GM23338 (cell line): Measurements from ENCODE around the gene CD46. TPM values are rescaled to one million over a fixed set of nuclear protein-coding genes. Genes with fewer than 3 reads are reported as not detected.
A peak's percentile ranks its signal among the peaks of the same experiment; 100 is the strongest.

Source experiments
- ATAC-seq: fragments of 200-7000 bp; cut with Tn5 transposase; 3 replicates; pipeline ENCODE4 v1.9.1; 2020
- DNase-seq: peaks from one replicate; pipeline ENCODE4 v3.0.0-alpha.2; 2015; ENCODE audit warnings: low spot score
- H2AFZ ChIP-seq: fragments of 200-600 bp; sonication (generic); 2 replicates; pipeline ENCODE4 v1.8.0; 2016; ENCODE audit warnings: antibody characterized with exemption, mild to moderate bottlenecking, moderate library complexity
- H3F3A ChIP-seq: fragments of 200-600 bp; sonication (generic); replicated peaks from 2 replicates; pipeline ENCODE4 v1.8.0; 2017; ENCODE audit warnings: antibody characterized with exemption, mixed run types, low read depth
- H3K27ac ChIP-seq: fragments of 200-600 bp; sonication (generic); 2 replicates; pipeline ENCODE4 v1.6.1; 2016; ENCODE audit warnings: low read depth
- H3K27me3 ChIP-seq: fragments of 200-600 bp; sonication (generic); 2 replicates; pipeline ENCODE4 v1.8.0; 2016; ENCODE audit warnings: mild to moderate bottlenecking, mixed run types, moderate library complexity; ENCODE audit not compliant: insufficient read depth
- H3K36me3 ChIP-seq: fragments of 200-600 bp; sonication (generic); 2 replicates; pipeline ENCODE4 v1.8.0; 2016; ENCODE audit warnings: mild to moderate bottlenecking; ENCODE audit not compliant: insufficient read depth
- H3K4me1 ChIP-seq: fragments of 200-600 bp; sonication (generic); 2 replicates; pipeline ENCODE4 v1.8.0; 2016; ENCODE audit warnings: mild to moderate bottlenecking, moderate library complexity; ENCODE audit not compliant: insufficient read depth
- H3K4me2 ChIP-seq: fragments of 200-600 bp; sonication (generic); 2 replicates; pipeline ENCODE4 v1.7.1; 2017; ENCODE audit warnings: mixed run types
- H3K4me3 ChIP-seq: fragments of 200-600 bp; sonication (generic); 2 replicates; pipeline ENCODE4 v1.6.1; 2016; ENCODE audit warnings: mixed run types
- H3K79me2 ChIP-seq: fragments of 200-600 bp; sonication (generic); replicated peaks from 2 replicates; pipeline ENCODE4 v1.8.0; 2017; ENCODE audit warnings: mild to moderate bottlenecking; ENCODE audit not compliant: insufficient read depth
- H3K9me2 ChIP-seq: fragments of 200-600 bp; sonication (generic); 2 replicates; pipeline ENCODE4 v1.8.0; 2017; ENCODE audit not compliant: insufficient read depth
- H4K20me1 ChIP-seq: fragments of 200-600 bp; sonication (generic); replicated peaks from 2 replicates; pipeline ENCODE4 v1.8.0; 2017; ENCODE audit warnings: mild to moderate bottlenecking; ENCODE audit not compliant: insufficient read depth
- H3K27ac Mint-ChIP-seq: 2 replicates; pipeline ENCODE4 v1.8.0; 2020; ENCODE audit warnings: inconsistent platforms, mild to moderate bottlenecking, moderate library complexity, mixed read lengths
- H3K27me3 Mint-ChIP-seq: 3 replicates; pipeline ENCODE4 v1.8.0; 2022; ENCODE audit warnings: low read depth, mild to moderate bottlenecking, moderate library complexity, mixed read lengths, inconsistent platforms; ENCODE audit not compliant: insufficient read depth, poor library complexity
- H3K36me3 Mint-ChIP-seq: 3 replicates; pipeline ENCODE4 v1.8.0; 2021; ENCODE audit warnings: low read depth, mild to moderate bottlenecking, inconsistent platforms, moderate library complexity, mixed read lengths
- H3K4me1 Mint-ChIP-seq: 3 replicates; pipeline ENCODE4 v1.8.0; 2020; ENCODE audit warnings: mild to moderate bottlenecking, inconsistent platforms, mixed read lengths
- H3K4me3 Mint-ChIP-seq: 3 replicates; pipeline ENCODE4 v1.8.0; 2021; ENCODE audit warnings: moderate library complexity, mild to moderate bottlenecking, inconsistent platforms, mixed read lengths
- H3K9me3 Mint-ChIP-seq: 3 replicates; pipeline ENCODE4 v1.8.0; 2020; ENCODE audit warnings: moderate library complexity, mild to moderate bottlenecking, inconsistent platforms, mixed read lengths
- CREB1 ChIP-seq: fragments of 250-450 bp; sonication (Bioruptor Pico); IDR thresholded peaks from 2 replicates; pipeline ENCODE4 v1.5.0; 2020; ENCODE audit warnings: low read depth, mild to moderate bottlenecking, moderate library complexity
- ETS1 ChIP-seq: IDR thresholded peaks from 2 replicates; pipeline ENCODE4 v1.6.1; 2016; ENCODE audit warnings: antibody characterized with exemption
- EZH2 ChIP-seq: fragments of 200-600 bp; sonication (generic); IDR thresholded peaks from one replicate; pipeline ENCODE4 v1.8.0; 2017; ENCODE audit warnings: antibody characterized with exemption, mild to moderate bottlenecking, low read depth; ENCODE audit not compliant: unreplicated experiment
- EZH2phosphoT487 ChIP-seq: fragments of 200-600 bp; sonication (generic); IDR thresholded peaks from one replicate; pipeline ENCODE4 v1.8.1; 2018; ENCODE audit warnings: antibody characterized with exemption; ENCODE audit not compliant: unreplicated experiment
- JUNB ChIP-seq: IDR thresholded peaks from one replicate; pipeline ENCODE4 v1.6.1; 2016; ENCODE audit warnings: antibody characterized with exemption; ENCODE audit not compliant: unreplicated experiment
- NANOG ChIP-seq: IDR thresholded peaks from 2 replicates; pipeline ENCODE4 v1.6.1; 2016; ENCODE audit warnings: antibody characterized with exemption, borderline replicate concordance
- POLR2AphosphoS5 ChIP-seq: IDR thresholded peaks from 2 replicates; pipeline ENCODE4 v1.6.1; 2016; ENCODE audit warnings: antibody characterized with exemption, low read depth
- REST ChIP-seq: IDR thresholded peaks from one replicate; pipeline ENCODE4 v1.6.1; 2018; ENCODE audit warnings: antibody characterized with exemption; ENCODE audit not compliant: unreplicated experiment
- STAT1 ChIP-seq: IDR thresholded peaks from one replicate; pipeline ENCODE4 v1.6.1; 2016; ENCODE audit warnings: antibody characterized with exemption; ENCODE audit not compliant: unreplicated experiment
- ZNF114 ChIP-seq: fragments of 250-450 bp; sonication (Bioruptor Pico); IDR thresholded peaks from 2 replicates; pipeline ENCODE4 v1.5.0; 2020; ENCODE audit warnings: mild to moderate bottlenecking, moderate library complexity
- ZNF331 ChIP-seq: fragments of 250-450 bp; sonication (Bioruptor Pico); IDR thresholded peaks from 2 replicates; pipeline ENCODE4 v1.5.0; 2020; ENCODE audit warnings: low read depth, mild to moderate bottlenecking, moderate library complexity
- ZNF462 ChIP-seq: fragments of 250-450 bp; sonication (Bioruptor Pico); IDR thresholded peaks from 2 replicates; pipeline ENCODE4 v1.5.0; 2020; ENCODE audit warnings: mild to moderate bottlenecking, moderate library complexity
- polyA plus RNA-seq: library from polyadenylated mRNA; unstranded; fragments of >200 nt; fragmentation: Nextera tagmentation; extraction: Ambion mirVana; gene quantifications from 2 replicates; pipeline ENCODE4 v1.2.1, GENCODE V29; 2016
- total RNA-seq: library from RNA; depleted of rRNA; stranded (reverse); fragments of >200 nt; shearing (Covaris generic); gene quantifications from 2 replicates; pipeline ENCODE4 v1.2.3, GENCODE V29; 2014
- TF ChIP-seq, protein P1 (sequence below), 2 experiments: fragments of 200-600 bp in 1 of 2; sonication (generic) in 1 of 2; conservative IDR thresholded peaks; 2 replicates each; pipeline versions ENCODE4 v1.5.1 to v1.6.1; 2016 to 2017; ENCODE audit warnings: antibody characterized with exemption in 2 of 2, low read depth in 2 of 2, mild to moderate bottlenecking in 2 of 2, moderate library complexity in 1 of 2

Gene CD46
- total and polyA plus RNA-seq, 2 experiments from 2014 or later, result 199 to 209 TPM

- Histone ChIP-seq H3K4me2 (no peak overlapping the region), H4K20me1 (peaks cover under 1% of the 10 kb centered on the region; the same call in 1 of the 2 replicates), H3K36me3 (no peaks in the 10 kb centered on the region), H3F3A (no peaks in the 10 kb centered on the region), H3K9me2 (no peaks in the 10 kb centered on the region; the same call in 1 of the 2 replicates), H3K27ac (no peak overlapping the region), H3K79me2 (peaks cover 23% of the 10 kb centered on the region), H3K4me3 (no peak overlapping the region), H2AFZ (no peak overlapping the region), H3K27me3 (no peaks in the 10 kb centered on the region), H3K4me1 (peaks cover 39% of the 10 kb centered on the region)
- peaks cover 40% of the 10 kb centered on the region for H3K4me1 Mint-ChIP-seq
- DNase-seq, result peak; percentile 66
- no peaks in the 10 kb centered on the region for H3K36me3 Mint-ChIP-seq
- TF ChIP-seq STAT1 (no peak), POLR2AphosphoS5 (no peak), ZNF114 (CRISPR knock-in tag) (no peak), EZH2 (no peak), CREB1 (CRISPR knock-in tag) (no peak), REST (no peak), ZNF331 (no peak), ZNF462 (CRISPR knock-in tag) (no peak), JUNB (no peak), ETS1 (no peak), NANOG (no peak), EZH2phosphoT487 (no peak)
- TF ChIP-seq, protein P1, sequence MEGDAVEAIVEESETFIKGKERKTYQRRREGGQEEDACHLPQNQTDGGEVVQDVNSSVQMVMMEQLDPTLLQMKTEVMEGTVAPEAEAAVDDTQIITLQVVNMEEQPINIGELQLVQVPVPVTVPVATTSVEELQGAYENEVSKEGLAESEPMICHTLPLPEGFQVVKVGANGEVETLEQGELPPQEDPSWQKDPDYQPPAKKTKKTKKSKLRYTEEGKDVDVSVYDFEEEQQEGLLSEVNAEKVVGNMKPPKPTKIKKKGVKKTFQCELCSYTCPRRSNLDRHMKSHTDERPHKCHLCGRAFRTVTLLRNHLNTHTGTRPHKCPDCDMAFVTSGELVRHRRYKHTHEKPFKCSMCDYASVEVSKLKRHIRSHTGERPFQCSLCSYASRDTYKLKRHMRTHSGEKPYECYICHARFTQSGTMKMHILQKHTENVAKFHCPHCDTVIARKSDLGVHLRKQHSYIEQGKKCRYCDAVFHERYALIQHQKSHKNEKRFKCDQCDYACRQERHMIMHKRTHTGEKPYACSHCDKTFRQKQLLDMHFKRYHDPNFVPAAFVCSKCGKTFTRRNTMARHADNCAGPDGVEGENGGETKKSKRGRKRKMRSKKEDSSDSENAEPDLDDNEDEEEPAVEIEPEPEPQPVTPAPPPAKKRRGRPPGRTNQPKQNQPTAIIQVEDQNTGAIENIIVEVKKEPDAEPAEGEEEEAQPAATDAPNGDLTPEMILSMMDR (conservative IDR thresholded peaks at IDR 0.05; ENCODE audit: low read depth in 2 of 2), result no peak
- peaks cover 6% of the 10 kb centered on the region for H3K27me3 Mint-ChIP-seq
- H3K4me3 Mint-ChIP-seq, result no peak overlapping the region
- no peak overlapping the region for H3K27ac Mint-ChIP-seq
- no peaks in the 10 kb centered on the region for H3K9me3 Mint-ChIP-seq
- ATAC-seq, result peak; percentile 4
These were observed 4.0 kb upstream of the CD46 start for GRCh38 chr1:207747627-207748492.
